IMR-90 (cell line): ENCODE measurements around the gene PODNL1. TPM values are rescaled to one million over a fixed set of nuclear protein-coding genes. Genes with fewer than 3 reads are reported as not detected.

Experiments used
- ATAC-seq: fragments of 200-7000 bp; cut with Tn5 transposase; 2 replicates; pipeline ENCODE4 v1.9.1; 2020; ENCODE audit warnings: low read depth, mild to moderate bottlenecking, moderate library complexity
- BruUV-seq: library from RNA; stranded (reverse); fragments of 400-500 nt; replicated peaks from 2 replicates; lab custom pipeline; 2021; lab: Mats Ljungman, UMichigan
- CTCF ChIA-PET: fragments of 300-600 bp; formaldehyde crosslinking; extraction: SDS; loops from one replicate; lab custom pipeline; 2021; ENCODE audit warnings: antibody characterized with exemption; lab: Yijun Ruan, JAX
- POLR2A ChIA-PET: fragments of 300-600 bp; sonication (Branson Sonifier 250); formaldehyde crosslinking; loops from one replicate; lab custom pipeline; 2022; ENCODE audit warnings: antibody characterized with exemption; ENCODE audit not compliant: unreplicated experiment; lab: Charles Lee
- DNase-seq: peaks from one replicate; pipeline ENCODE4 v3.0.0; 2013
- H2AFZ ChIP-seq: replicated peaks from 2 replicates; pipeline ENCODE3; 2013; ENCODE audit warnings: low read length, mild to moderate bottlenecking; ENCODE audit not compliant: poor library complexity
- H2AK5ac ChIP-seq: 2 replicates; pipeline ENCODE4 v1.6.1; 2013; ENCODE audit warnings: low read depth, low read length, inconsistent platforms
- H2AK9ac ChIP-seq: replicated peaks from 2 replicates; pipeline ENCODE3; 2013; ENCODE audit warnings: mild to moderate bottlenecking, low read depth, low read length, moderate library complexity; ENCODE audit not compliant: poor library complexity
- H2BK120ac ChIP-seq: 2 replicates; pipeline ENCODE4 v1.6.1; 2013; ENCODE audit warnings: low read depth, low read length, inconsistent platforms
- H2BK15ac ChIP-seq: 3 replicates; pipeline ENCODE4 v1.6.1; 2013; ENCODE audit warnings: low read depth, low read length, inconsistent platforms
- H2BK20ac ChIP-seq: 2 replicates; pipeline ENCODE4 v1.6.1; 2013; ENCODE audit warnings: low read depth, mild to moderate bottlenecking, inconsistent platforms, low read length, moderate library complexity
- H2BK5ac ChIP-seq: 2 replicates; pipeline ENCODE4 v1.6.1; 2013; ENCODE audit warnings: mild to moderate bottlenecking, low read depth, low read length, inconsistent platforms; ENCODE audit not compliant: poor library complexity, severe bottlenecking
- H3K14ac ChIP-seq: replicated peaks from 2 replicates; pipeline ENCODE4 v1.6.1; 2013; ENCODE audit warnings: low read depth, low read length, inconsistent platforms
- H3K18ac ChIP-seq: 2 replicates; pipeline ENCODE4 v1.6.1; 2013; ENCODE audit warnings: low read depth, low read length, control low read depth
- H3K23ac ChIP-seq: 2 replicates; pipeline ENCODE4 v1.6.1; 2013; ENCODE audit warnings: low read depth, low read length, inconsistent platforms
- H3K27ac ChIP-seq: 2 replicates; pipeline ENCODE4 v1.5.1; 2013; ENCODE audit warnings: mild to moderate bottlenecking, control low read depth, low read length; ENCODE audit not compliant: insufficient read depth
- H3K27me3 ChIP-seq: 2 replicates; pipeline ENCODE4 v1.6.1; 2013; ENCODE audit warnings: low read length; ENCODE audit not compliant: control insufficient read depth, insufficient read depth
- H3K36me3 ChIP-seq: 2 replicates; pipeline ENCODE4 v1.6.1; 2013; ENCODE audit warnings: low read length, mixed read lengths; ENCODE audit not compliant: control insufficient read depth, insufficient read depth
- H3K4ac ChIP-seq: 2 replicates; pipeline ENCODE4 v1.6.1; 2013; ENCODE audit warnings: low read depth, low read length, inconsistent platforms
- H3K4me1 ChIP-seq: 2 replicates; pipeline ENCODE4 v1.6.1; 2013; ENCODE audit warnings: low read length, mixed read lengths; ENCODE audit not compliant: control insufficient read depth, insufficient read depth
- H3K4me2 ChIP-seq: 2 replicates; pipeline ENCODE4 v1.6.1; 2013; ENCODE audit warnings: low read depth, mild to moderate bottlenecking, control low read depth, low read length, moderate library complexity
- H3K4me3 ChIP-seq: 2 replicates; pipeline ENCODE4 v1.5.1; 2013; ENCODE audit warnings: low read depth, mild to moderate bottlenecking, control low read depth, low read length, moderate library complexity; ENCODE audit not compliant: insufficient read depth
- H3K56ac ChIP-seq: 2 replicates; pipeline ENCODE4 v1.6.1; 2013; ENCODE audit warnings: low read length, inconsistent platforms; ENCODE audit not compliant: insufficient read depth; ENCODE audit errors: extremely low read depth
- H3K79me1 ChIP-seq, 2 experiments: 2 replicates each; pipeline ENCODE4 v1.6.1; 2013; ENCODE audit warnings: low read length in 2 of 2, inconsistent platforms in 1 of 2, low read depth in 1 of 2
- H3K9ac ChIP-seq: 2 replicates; pipeline ENCODE4 v1.6.1; 2013; ENCODE audit warnings: low read depth, low read length, control low read depth
- H3K9me1 ChIP-seq: 2 replicates; pipeline ENCODE4 v1.6.1; 2013; ENCODE audit warnings: low read length, inconsistent platforms; ENCODE audit not compliant: insufficient read depth
- H3K9me3 ChIP-seq: 2 replicates; pipeline ENCODE4 v1.6.1; 2013; ENCODE audit warnings: low read length; ENCODE audit not compliant: control insufficient read depth, insufficient read depth
- H4K20me1 ChIP-seq: 2 replicates; pipeline ENCODE4 v1.6.1; 2013; ENCODE audit warnings: low read length, inconsistent platforms; ENCODE audit not compliant: insufficient read depth
- H4K5ac ChIP-seq: 2 replicates; pipeline ENCODE4 v1.6.1; 2013; ENCODE audit warnings: mild to moderate bottlenecking, low read depth, low read length, control low read depth
- H4K8ac ChIP-seq, 2 experiments: 2 replicates each; pipeline ENCODE4 v1.6.1; 2013; ENCODE audit warnings: low read depth in 2 of 2, low read length in 2 of 2, control low read depth in 1 of 2, inconsistent platforms in 1 of 2
- H4K91ac ChIP-seq: 2 replicates; pipeline ENCODE4 v1.6.1; 2013; ENCODE audit warnings: low read depth, low read length, inconsistent platforms; ENCODE audit not compliant: insufficient read depth
- BHLHE40 ChIP-seq: fragments of 150-350 bp; IDR thresholded peaks from 2 replicates; pipeline ENCODE4 v1.6.1; 2016; ENCODE audit warnings: mild to moderate bottlenecking, low read depth, low read length
- FOS ChIP-seq: fragments of 150-350 bp; IDR thresholded peaks from 2 replicates; pipeline ENCODE4 v1.6.1; 2016; ENCODE audit warnings: low read depth, low read length
- MAZ ChIP-seq: IDR thresholded peaks from 2 replicates; pipeline ENCODE4 v1.6.1; 2012; ENCODE audit warnings: low read depth, mild to moderate bottlenecking, low read length, improper control_type of control experiment, moderate library complexity, borderline replicate concordance
- MXI1 ChIP-seq: IDR thresholded peaks from 2 replicates; pipeline ENCODE4 v1.6.1; 2012; ENCODE audit warnings: low read depth, mild to moderate bottlenecking, low read length, moderate library complexity, borderline replicate concordance
- POLR2A ChIP-seq: IDR thresholded peaks from 2 replicates; pipeline ENCODE4 v1.6.1; 2012; ENCODE audit warnings: mild to moderate bottlenecking, low read depth, low read length
- RCOR1 ChIP-seq: IDR thresholded peaks from 2 replicates; pipeline ENCODE4 v1.6.1; 2012; ENCODE audit warnings: mild to moderate bottlenecking, low read length, improper control_type of control experiment; ENCODE audit not compliant: insufficient replicate concordance
- RFX5 ChIP-seq: IDR thresholded peaks from 2 replicates; pipeline ENCODE4 v1.8.0; 2012; ENCODE audit warnings: low read depth, mild to moderate bottlenecking, low read length, moderate library complexity
- WGBS, 2 experiments: methylation state at CpG; one replicate each; pipeline versions ENCODE4 v1.1.5 to v1.1.7; 2013; ENCODE audit warnings: missing lambda C conversion rate in 2 of 2; ENCODE audit not compliant: insufficient read length in 1 of 2; ENCODE audit errors: extremely low coverage in 2 of 2; 5-methylcytosine and 5-hydroxymethylcytosine counted together
- dilution Hi-C: fragments of 300-500 bp; cut with HindIII; formaldehyde crosslinking; loops from one replicate; pipeline ENCODE4 v1.14.3; 2018; ENCODE audit warnings: low sequenced_read_pairs; ENCODE audit not compliant: unreplicated experiment
- in situ Hi-C: fragments of 300-500 bp; cut with MboI; formaldehyde crosslinking; loops from 3 replicates; pipeline ENCODE4 v1.14.3; 2019; ENCODE audit warnings: low sequenced_read_pairs, inconsistent platforms, mixed read lengths
- intact Hi-C: fragments of 100-400 bp; cut with micrococcal nuclease; formaldehyde crosslinking; loops from 2 replicates; pipeline ENCODE4 v1.10.0; 2022
- polyA plus RNA-seq, 3 experiments: library from polyadenylated mRNA; depleted of rRNA; stranded (reverse); fragments of >200 nt; gene quantifications; 2 replicates each; pipeline ENCODE4 v1.2.3, GENCODE V29; 2012; ENCODE audit warnings: low replicate concordance in 1 of 3
- total RNA-seq: library from RNA; depleted of rRNA; stranded (reverse); fragments of >200 nt; gene quantifications from 2 replicates; pipeline ENCODE4 v1.2.3, GENCODE V29; 2012
- TF ChIP-seq, protein P1 (sequence below): fragments of 150-350 bp; IDR thresholded peaks from 2 replicates; pipeline ENCODE4 v1.6.1; 2017; ENCODE audit warnings: mild to moderate bottlenecking, antibody characterized with exemption, low read length, low read depth

PODNL1 gene
- total and polyA plus RNA-seq, 2 of the 4 experiments (the other 2 are of a cell fraction), result under 0.01 to 2.4 TPM

DNA sequence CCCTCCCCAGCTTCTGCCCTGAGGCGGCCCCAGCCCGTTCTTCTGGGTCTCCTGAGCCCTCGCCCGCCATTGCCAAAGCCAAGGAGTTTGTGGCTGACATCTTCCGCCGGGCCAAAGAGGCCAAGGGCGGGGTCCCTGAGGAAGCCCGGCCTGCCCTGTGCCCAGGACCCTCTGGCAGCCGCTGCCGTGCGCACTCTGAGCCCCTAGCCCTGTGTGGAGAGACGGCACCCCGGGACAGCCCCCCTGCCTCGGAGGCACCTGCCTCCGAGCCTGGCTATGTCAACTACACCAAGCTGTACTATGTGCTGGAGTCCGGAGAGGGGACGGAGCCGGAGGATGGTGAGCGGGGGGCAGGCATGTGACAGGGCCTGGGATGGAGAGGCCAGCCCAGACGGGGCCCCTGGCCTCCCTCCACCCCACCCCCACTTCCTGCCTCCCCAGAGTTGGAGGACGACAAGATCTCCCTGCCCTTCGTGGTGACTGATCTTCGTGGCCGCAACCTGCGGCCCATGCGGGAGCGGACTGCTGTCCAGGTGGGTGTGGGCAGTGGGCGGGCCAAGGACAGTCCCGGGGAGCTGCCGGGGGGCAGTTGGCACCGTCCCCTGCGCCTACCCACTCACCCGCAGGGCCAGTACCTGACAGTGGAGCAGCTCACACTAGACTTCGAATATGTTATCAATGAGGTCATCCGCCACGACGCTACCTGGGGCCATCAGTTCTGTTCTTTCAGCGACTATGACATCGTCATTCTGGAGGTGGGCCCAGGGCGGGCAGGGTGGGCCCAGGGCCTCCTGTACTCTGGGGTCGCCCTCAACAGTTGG is 21.1 kb upstream of the PODNL1 start:
- Histone ChIP-seq H3K9me3 (no peaks in the 10 kb centered on the region), H3K79me1 (peaks cover 3 to 20% of the 10 kb centered on the region in 2 experiments; a peak in 3 of 4 replicates), H3K56ac (no peak overlapping the region), H3K9ac (no peak overlapping the region), H3K4me1 (peaks cover 6% of the 10 kb centered on the region), H4K5ac (no peak overlapping the region), H2BK20ac (no peak overlapping the region), H3K4me3 (no peak overlapping the region), H3K9me1 (no peaks in the 10 kb centered on the region), H3K36me3 (peaks cover 51% of the 10 kb centered on the region), H3K27ac (no peak overlapping the region), H4K8ac (no peak overlapping the region), H2AK9ac (no peak overlapping the region), H2BK5ac (no peak overlapping the region), H3K23ac (no peak overlapping the region), H3K14ac (no peak overlapping the region), H2AFZ (no peak overlapping the region), H3K27me3 (no peaks in the 10 kb centered on the region), H3K18ac (no peak overlapping the region), H2BK15ac (no peak overlapping the region), H3K4me2 (no peak overlapping the region), H2AK5ac (no peak overlapping the region), H4K20me1 (peaks cover 2% of the 10 kb centered on the region), H4K91ac (no peak overlapping the region), H2BK120ac (no peak overlapping the region), H3K4ac (no peak overlapping the region)
- WGBS, 2 experiments, result 91% methylated on average over 24 of the region's 41 CpGs; no CpG with 5 or more reads in 1 of the 2 experiments
- no peak for ATAC-seq
- ChIA-PET POLR2A (interaction anchor here (0.6 kb wide), 1 partner anchor 36 kb away, joined by 3 read pairs; no protein-coding TSS in a partner anchor), CTCF (no interaction called here)
- TF ChIP-seq POLR2A, result no peak
- TF ChIP-seq, protein P1, sequence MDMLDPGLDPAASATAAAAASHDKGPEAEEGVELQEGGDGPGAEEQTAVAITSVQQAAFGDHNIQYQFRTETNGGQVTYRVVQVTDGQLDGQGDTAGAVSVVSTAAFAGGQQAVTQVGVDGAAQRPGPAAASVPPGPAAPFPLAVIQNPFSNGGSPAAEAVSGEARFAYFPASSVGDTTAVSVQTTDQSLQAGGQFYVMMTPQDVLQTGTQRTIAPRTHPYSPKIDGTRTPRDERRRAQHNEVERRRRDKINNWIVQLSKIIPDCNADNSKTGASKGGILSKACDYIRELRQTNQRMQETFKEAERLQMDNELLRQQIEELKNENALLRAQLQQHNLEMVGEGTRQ, result no peak
- TF ChIP-seq RCOR1, result no peak
- TF ChIP-seq MAZ, result no peak
- TF ChIP-seq FOS, result no peak
- TF ChIP-seq BHLHE40, result no peak
- TF ChIP-seq RFX5, result no peak
- TF ChIP-seq MXI1, result no peak
- no peak for DNase-seq
- intact Hi-C loops (no loop called here), in situ Hi-C loops (no loop called here), dilution Hi-C loops (no loop called here)
- BruUV-seq, result no TSS peak
